ENCODE data around the gene SKAP1. TPM values are rescaled to one million over a fixed set of nuclear protein-coding genes. Genes with fewer than 3 reads are reported as not detected.

SKAP1 gene
- total and polyA plus RNA-seq, 2 experiments from 2014 or later = 0.27 TPM; not detected in 1

DNA sequence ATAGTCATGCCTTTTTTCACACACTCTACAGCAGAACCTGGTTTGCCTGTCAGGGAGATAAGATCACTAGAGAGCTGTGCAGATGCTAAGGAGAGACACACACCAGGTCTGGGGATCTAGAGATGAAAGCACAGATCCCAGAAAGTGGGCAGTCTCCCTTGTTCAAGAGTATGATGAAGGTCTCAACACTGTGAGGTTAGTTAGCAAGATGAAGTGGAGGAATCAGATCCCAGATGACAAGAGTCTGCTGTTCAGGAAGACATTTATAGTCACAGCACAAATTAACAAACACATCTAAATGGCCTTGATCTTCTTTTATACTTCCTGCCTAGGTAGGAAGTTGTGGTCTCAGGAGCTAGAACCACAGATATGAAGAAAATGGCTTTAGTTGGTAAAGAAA, 23.4 kb upstream of the SKAP1 start:
- Histone ChIP-seq H3K79me2 (replicated peaks; ENCODE audit: insufficient read depth) (no peaks in the 10 kb centered on the region), H3F3A (replicated peaks; ENCODE audit: low read depth) (no peaks in the 10 kb centered on the region), H4K20me1 (replicated peaks; ENCODE audit: insufficient read depth) (no peaks in the 10 kb centered on the region), H3K4me2 (no peak overlapping the region), H3K27ac (ENCODE audit: low read depth) (no peak overlapping the region), H2AFZ (no peak overlapping the region), H3K36me3 (ENCODE audit: insufficient read depth) (no peaks in the 10 kb centered on the region), H3K9me2 (ENCODE audit: insufficient read depth) (no peaks in the 10 kb centered on the region), H3K4me1 (ENCODE audit: insufficient read depth) (peaks cover 17% of the 10 kb centered on the region), H3K27me3 (ENCODE audit: insufficient read depth) (peaks cover 12% of the 10 kb centered on the region), H3K4me3 (no peak overlapping the region)
- H3K4me1 Mint-ChIP-seq = peaks cover 19% of the 10 kb centered on the region; the same call in 2 of the 3 replicates
- H3K27me3 Mint-ChIP-seq (ENCODE audit: insufficient read depth, low read depth, poor library complexity) = peaks cover 25% of the 10 kb centered on the region
- H3K4me3 Mint-ChIP-seq = no peak overlapping the region
- TF ChIP-seq STAT1 (IDR thresholded peaks at IDR 0.05; ENCODE audit: unreplicated experiment) = no peak
- no peak for TF ChIP-seq CREB1 (CRISPR knock-in tag; IDR thresholded peaks at IDR 0.05; ENCODE audit: low read depth)
- no peak for TF ChIP-seq POLR2AphosphoS5 (IDR thresholded peaks at IDR 0.05; ENCODE audit: low read depth)
- TF ChIP-seq, protein P1, sequence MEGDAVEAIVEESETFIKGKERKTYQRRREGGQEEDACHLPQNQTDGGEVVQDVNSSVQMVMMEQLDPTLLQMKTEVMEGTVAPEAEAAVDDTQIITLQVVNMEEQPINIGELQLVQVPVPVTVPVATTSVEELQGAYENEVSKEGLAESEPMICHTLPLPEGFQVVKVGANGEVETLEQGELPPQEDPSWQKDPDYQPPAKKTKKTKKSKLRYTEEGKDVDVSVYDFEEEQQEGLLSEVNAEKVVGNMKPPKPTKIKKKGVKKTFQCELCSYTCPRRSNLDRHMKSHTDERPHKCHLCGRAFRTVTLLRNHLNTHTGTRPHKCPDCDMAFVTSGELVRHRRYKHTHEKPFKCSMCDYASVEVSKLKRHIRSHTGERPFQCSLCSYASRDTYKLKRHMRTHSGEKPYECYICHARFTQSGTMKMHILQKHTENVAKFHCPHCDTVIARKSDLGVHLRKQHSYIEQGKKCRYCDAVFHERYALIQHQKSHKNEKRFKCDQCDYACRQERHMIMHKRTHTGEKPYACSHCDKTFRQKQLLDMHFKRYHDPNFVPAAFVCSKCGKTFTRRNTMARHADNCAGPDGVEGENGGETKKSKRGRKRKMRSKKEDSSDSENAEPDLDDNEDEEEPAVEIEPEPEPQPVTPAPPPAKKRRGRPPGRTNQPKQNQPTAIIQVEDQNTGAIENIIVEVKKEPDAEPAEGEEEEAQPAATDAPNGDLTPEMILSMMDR (conservative IDR thresholded peaks at IDR 0.05; ENCODE audit: low read depth in 2 of 2) = no peak
- no peak for TF ChIP-seq ZNF331 (CRISPR knock-in tag; IDR thresholded peaks at IDR 0.05; ENCODE audit: low read depth)
- no peak for TF ChIP-seq NANOG (IDR thresholded peaks at IDR 0.05; ENCODE audit: borderline replicate concordance)
- TF ChIP-seq, protein P2, sequence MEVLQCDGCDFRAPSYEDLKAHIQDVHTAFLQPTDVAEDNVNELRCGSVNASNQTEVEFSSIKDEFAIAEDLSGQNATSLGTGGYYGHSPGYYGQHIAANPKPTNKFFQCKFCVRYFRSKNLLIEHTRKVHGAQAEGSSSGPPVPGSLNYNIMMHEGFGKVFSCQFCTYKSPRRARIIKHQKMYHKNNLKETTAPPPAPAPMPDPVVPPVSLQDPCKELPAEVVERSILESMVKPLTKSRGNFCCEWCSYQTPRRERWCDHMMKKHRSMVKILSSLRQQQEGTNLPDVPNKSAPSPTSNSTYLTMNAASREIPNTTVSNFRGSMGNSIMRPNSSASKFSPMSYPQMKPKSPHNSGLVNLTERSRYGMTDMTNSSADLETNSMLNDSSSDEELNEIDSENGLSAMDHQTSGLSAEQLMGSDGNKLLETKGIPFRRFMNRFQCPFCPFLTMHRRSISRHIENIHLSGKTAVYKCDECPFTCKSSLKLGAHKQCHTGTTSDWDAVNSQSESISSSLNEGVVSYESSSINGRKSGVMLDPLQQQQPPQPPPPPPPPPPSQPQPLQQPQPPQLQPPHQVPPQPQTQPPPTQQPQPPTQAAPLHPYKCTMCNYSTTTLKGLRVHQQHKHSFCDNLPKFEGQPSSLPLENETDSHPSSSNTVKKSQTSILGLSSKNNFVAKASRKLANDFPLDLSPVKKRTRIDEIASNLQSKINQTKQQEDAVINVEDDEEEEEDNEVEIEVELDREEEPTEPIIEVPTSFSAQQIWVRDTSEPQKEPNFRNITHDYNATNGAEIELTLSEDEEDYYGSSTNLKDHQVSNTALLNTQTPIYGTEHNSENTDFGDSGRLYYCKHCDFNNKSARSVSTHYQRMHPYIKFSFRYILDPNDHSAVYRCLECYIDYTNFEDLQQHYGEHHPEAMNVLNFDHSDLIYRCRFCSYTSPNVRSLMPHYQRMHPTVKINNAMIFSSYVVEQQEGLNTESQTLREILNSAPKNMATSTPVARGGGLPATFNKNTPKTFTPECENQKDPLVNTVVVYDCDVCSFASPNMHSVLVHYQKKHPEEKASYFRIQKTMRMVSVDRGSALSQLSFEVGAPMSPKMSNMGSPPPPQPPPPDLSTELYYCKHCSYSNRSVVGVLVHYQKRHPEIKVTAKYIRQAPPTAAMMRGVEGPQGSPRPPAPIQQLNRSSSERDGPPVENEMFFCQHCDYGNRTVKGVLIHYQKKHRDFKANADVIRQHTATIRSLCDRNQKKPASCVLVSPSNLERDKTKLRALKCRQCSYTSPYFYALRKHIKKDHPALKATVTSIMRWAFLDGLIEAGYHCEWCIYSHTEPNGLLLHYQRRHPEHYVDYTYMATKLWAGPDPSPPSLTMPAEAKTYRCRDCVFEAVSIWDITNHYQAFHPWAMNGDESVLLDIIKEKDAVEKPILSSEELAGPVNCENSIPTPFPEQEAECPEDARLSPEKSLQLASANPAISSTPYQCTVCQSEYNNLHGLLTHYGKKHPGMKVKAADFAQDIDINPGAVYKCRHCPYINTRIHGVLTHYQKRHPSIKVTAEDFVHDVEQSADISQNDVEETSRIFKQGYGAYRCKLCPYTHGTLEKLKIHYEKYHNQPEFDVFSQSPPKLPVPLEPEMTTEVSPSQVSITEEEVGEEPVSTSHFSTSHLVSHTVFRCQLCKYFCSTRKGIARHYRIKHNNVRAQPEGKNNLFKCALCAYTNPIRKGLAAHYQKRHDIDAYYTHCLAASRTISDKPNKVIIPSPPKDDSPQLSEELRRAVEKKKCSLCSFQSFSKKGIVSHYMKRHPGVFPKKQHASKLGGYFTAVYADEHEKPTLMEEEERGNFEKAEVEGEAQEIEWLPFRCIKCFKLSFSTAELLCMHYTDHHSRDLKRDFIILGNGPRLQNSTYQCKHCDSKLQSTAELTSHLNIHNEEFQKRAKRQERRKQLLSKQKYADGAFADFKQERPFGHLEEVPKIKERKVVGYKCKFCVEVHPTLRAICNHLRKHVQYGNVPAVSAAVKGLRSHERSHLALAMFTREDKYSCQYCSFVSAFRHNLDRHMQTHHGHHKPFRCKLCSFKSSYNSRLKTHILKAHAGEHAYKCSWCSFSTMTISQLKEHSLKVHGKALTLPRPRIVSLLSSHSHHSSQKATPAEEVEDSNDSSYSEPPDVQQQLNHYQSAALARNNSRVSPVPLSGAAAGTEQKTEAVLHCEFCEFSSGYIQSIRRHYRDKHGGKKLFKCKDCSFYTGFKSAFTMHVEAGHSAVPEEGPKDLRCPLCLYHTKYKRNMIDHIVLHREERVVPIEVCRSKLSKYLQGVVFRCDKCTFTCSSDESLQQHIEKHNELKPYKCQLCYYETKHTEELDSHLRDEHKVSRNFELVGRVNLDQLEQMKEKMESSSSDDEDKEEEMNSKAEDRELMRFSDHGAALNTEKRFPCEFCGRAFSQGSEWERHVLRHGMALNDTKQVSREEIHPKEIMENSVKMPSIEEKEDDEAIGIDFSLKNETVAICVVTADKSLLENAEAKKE (CRISPR knock-in tag; IDR thresholded peaks at IDR 0.05) = no peak
- TF ChIP-seq, protein P3, sequence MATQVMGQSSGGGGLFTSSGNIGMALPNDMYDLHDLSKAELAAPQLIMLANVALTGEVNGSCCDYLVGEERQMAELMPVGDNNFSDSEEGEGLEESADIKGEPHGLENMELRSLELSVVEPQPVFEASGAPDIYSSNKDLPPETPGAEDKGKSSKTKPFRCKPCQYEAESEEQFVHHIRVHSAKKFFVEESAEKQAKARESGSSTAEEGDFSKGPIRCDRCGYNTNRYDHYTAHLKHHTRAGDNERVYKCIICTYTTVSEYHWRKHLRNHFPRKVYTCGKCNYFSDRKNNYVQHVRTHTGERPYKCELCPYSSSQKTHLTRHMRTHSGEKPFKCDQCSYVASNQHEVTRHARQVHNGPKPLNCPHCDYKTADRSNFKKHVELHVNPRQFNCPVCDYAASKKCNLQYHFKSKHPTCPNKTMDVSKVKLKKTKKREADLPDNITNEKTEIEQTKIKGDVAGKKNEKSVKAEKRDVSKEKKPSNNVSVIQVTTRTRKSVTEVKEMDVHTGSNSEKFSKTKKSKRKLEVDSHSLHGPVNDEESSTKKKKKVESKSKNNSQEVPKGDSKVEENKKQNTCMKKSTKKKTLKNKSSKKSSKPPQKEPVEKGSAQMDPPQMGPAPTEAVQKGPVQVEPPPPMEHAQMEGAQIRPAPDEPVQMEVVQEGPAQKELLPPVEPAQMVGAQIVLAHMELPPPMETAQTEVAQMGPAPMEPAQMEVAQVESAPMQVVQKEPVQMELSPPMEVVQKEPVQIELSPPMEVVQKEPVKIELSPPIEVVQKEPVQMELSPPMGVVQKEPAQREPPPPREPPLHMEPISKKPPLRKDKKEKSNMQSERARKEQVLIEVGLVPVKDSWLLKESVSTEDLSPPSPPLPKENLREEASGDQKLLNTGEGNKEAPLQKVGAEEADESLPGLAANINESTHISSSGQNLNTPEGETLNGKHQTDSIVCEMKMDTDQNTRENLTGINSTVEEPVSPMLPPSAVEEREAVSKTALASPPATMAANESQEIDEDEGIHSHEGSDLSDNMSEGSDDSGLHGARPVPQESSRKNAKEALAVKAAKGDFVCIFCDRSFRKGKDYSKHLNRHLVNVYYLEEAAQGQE (IDR thresholded peaks at IDR 0.05; ENCODE audit: unreplicated experiment) = no peak
- TF ChIP-seq EZH2phosphoT487 (IDR thresholded peaks at IDR 0.05; ENCODE audit: unreplicated experiment) = no peak
- TF ChIP-seq, protein P4, sequence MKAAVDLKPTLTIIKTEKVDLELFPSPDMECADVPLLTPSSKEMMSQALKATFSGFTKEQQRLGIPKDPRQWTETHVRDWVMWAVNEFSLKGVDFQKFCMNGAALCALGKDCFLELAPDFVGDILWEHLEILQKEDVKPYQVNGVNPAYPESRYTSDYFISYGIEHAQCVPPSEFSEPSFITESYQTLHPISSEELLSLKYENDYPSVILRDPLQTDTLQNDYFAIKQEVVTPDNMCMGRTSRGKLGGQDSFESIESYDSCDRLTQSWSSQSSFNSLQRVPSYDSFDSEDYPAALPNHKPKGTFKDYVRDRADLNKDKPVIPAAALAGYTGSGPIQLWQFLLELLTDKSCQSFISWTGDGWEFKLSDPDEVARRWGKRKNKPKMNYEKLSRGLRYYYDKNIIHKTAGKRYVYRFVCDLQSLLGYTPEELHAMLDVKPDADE (IDR thresholded peaks at IDR 0.05) = no peak
- no peak overlapping the region for H3K27ac Mint-ChIP-seq
- no peak for DNase-seq (ENCODE audit: low spot score)
- H3K9me3 Mint-ChIP-seq = peaks cover 8% of the 10 kb centered on the region; the same call in 2 of the 3 replicates
- no peaks in the 10 kb centered on the region for H3K36me3 Mint-ChIP-seq (ENCODE audit: low read depth)
- no peak for ATAC-seq

Data from GM23338 (cell line).